ENCODE data around the gene AOC2.
"Not testable (repeated sequence)": the region's sequence is repeated elsewhere in the genome, so short reads cannot be mapped to it uniquely, and the experiment has no call there.

The AOC2 gene

DNA sequence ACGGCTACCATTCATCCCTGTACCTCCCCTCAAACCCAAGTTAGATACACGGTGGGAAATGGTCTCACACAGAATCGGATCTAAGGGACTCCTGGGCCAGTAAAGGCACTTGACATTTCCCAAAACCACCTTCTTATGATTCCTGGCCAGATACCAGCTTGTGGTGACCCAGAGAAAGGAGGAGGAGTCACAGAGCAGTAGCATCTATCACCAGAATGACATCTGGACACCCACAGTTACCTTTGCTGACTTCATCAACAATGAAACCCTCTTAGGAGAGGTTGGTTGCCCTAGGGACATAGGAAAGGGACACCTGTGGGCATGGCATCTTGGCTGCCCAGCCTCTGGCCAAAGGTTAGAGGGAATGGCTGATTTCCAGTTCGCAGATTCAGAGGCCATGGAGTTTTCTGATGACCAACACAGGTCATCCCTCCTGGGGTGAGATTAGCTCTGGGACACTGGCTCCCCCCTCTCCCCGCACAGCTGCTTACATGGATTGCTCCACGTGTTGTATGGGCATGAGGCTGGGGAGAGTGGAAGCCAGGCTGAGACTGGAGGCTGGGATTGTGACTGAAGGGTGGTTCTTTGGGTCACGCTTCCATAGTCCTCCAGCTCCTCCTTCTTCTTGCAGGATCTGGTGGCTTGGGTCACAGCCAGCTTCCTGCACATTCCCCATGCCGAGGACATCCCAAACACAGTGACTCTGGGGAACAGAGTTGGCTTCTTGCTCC is 5.2 kb downstream of the AOC2 start:
- H3K27me3 ChIP-seq (ENCODE audit: insufficient read depth, low read length, poor library complexity) = no peaks in the 10 kb centered on the region
- no peak overlapping the region for H3K4me2 ChIP-seq (ENCODE audit: low read length)
- H3K36me3 ChIP-seq (ENCODE audit: control insufficient read depth, insufficient read depth, low read length) = peaks cover 3% of the 10 kb centered on the region
- no peak overlapping the region for H3K4ac ChIP-seq (ENCODE audit: low read depth, low read length)
- no peak overlapping the region for H2BK15ac ChIP-seq (replicated peaks; ENCODE audit: low read depth)
- no peaks in the 10 kb centered on the region for H3K79me2 ChIP-seq (ENCODE audit: control insufficient read depth, insufficient read depth, low read length)
- H3K27ac ChIP-seq (ENCODE audit: low read depth, low read length) = no peak overlapping the region
- no peak overlapping the region for H2BK120ac ChIP-seq (ENCODE audit: low read depth, low read length)
- DNase-seq = no peak
- H2AK5ac ChIP-seq (ENCODE audit: low read length) = no peak overlapping the region
- no peak overlapping the region for H3K56ac ChIP-seq (ENCODE audit: low read length)
- H3K4me1 ChIP-seq (ENCODE audit: control insufficient read depth, low read depth, low read length) = no peaks in the 10 kb centered on the region
- H4K5ac ChIP-seq (ENCODE audit: low read length) = no peak overlapping the region
- no peak overlapping the region for H3K18ac ChIP-seq (ENCODE audit: low read length)
- no peak overlapping the region for H3K23ac ChIP-seq (ENCODE audit: low read length)
- no peak overlapping the region for H4K8ac ChIP-seq (ENCODE audit: low read depth, low read length)
- no peaks in the 10 kb centered on the region for H3K79me1 ChIP-seq (ENCODE audit: low read length)
- H2BK5ac ChIP-seq (ENCODE audit: low read length) = no peak overlapping the region
- no peak overlapping the region for H3K9ac ChIP-seq (ENCODE audit: low read length)
- no peak overlapping the region for H3K4me3 ChIP-seq (ENCODE audit: low read length)
- WGBS (ENCODE audit: extremely low coverage, insufficient coverage, low lambda C conversion rate) = no CpG with 5 or more reads among the region's 8 CpGs

DNA sequence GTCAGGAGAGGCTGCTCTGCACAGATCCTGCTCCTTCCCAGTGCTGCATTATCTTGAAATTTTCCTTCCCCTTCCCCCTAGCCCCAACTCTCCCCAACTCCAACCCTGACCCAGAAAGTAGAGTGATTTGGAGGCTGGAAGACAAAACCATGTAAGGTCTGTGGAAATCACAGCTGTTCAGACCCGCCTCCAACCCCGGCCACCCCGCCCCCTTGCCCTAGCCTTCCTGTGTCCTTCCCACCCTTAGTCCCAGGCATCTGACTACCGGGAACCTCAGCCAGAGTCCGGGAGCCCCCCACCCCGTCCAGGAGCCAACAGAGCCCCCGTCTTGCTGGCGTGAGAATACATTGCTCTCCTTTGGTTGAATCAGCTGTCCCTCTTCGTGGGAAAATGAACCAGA is 6.6 kb downstream of the AOC2 start, which contains the start of gene AOC3:
TSS of gene AOC3 (plus strand) at position 246 of the 400 bp plus-strand sequence. CDS start at position 391, 145 bp downstream.
- Histone ChIP-seq H3K27ac (ENCODE audit: low read depth, low read length) (no peak within 1 kb of the TSS), H3K4me3 (ENCODE audit: low read length) (no peak within 1 kb of the TSS), H4K8ac (ENCODE audit: low read depth, low read length) (no peak within 1 kb of the TSS), H3K4me1 (ENCODE audit: control insufficient read depth, low read depth, low read length) (no peaks in the 10 kb centered on the region), H3K9ac (ENCODE audit: low read length) (no peak within 1 kb of the TSS), H2BK5ac (ENCODE audit: low read length) (no peak within 1 kb of the TSS), H2BK120ac (ENCODE audit: low read depth, low read length) (no peak within 1 kb of the TSS), H3K4ac (ENCODE audit: low read depth, low read length) (no peak within 1 kb of the TSS), H3K4me2 (ENCODE audit: low read length) (no peak within 1 kb of the TSS), H3K27me3 (ENCODE audit: insufficient read depth, low read length, poor library complexity) (no peaks in the 10 kb centered on the region), H3K18ac (ENCODE audit: low read length) (no peak within 1 kb of the TSS), H3K36me3 (ENCODE audit: control insufficient read depth, insufficient read depth, low read length) (no peaks in the 10 kb centered on the region), H2AK5ac (ENCODE audit: low read length) (no peak within 1 kb of the TSS), H3K23ac (ENCODE audit: low read length) (no peak within 1 kb of the TSS), H3K79me2 (ENCODE audit: control insufficient read depth, insufficient read depth, low read length) (no peaks in the 10 kb centered on the region), H3K56ac (ENCODE audit: low read length) (no peak within 1 kb of the TSS), H2BK15ac (replicated peaks; ENCODE audit: low read depth) (no peak within 1 kb of the TSS), H3K79me1 (ENCODE audit: low read length) (no peaks in the 10 kb centered on the region), H4K5ac (ENCODE audit: low read length) (no peak within 1 kb of the TSS)
- no CpG with 5 or more reads among the region's 9 CpGs for WGBS (ENCODE audit: extremely low coverage, insufficient coverage, low lambda C conversion rate)
- DNase-seq = no peak

DNA sequence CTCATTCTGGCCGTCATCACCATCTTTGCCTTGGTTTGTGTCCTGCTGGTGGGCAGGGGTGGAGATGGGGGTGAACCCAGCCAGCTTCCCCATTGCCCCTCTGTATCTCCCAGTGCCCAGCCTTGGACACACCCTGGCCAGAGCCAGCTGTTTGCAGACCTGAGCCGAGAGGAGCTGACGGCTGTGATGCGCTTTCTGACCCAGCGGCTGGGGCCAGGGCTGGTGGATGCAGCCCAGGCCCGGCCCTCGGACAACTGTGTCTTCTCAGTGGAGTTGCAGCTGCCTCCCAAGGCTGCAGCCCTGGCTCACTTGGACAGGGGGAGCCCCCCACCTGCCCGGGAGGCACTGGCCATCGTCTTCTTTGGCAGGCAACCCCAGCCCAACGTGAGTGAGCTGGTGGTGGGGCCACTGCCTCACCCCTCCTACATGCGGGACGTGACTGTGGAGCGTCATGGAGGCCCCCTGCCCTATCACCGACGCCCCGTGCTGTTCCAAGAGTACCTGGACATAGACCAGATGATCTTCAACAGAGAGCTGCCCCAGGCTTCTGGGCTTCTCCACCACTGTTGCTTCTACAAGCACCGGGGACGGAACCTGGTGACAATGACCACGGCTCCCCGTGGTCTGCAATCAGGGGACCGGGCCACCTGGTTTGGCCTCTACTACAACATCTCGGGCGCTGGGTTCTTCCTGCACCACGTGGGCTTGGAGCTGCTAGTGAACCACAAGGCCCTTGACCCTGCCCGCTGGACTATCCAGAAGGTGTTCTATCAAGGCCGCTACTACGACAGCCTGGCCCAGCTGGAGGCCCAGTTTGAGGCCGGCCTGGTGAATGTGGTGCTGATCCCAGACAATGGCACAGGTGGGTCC is 7.2 kb downstream of the AOC2 start:
- H3K18ac ChIP-seq (ENCODE audit: low read length); H3K23ac ChIP-seq (ENCODE audit: low read length); H3K27me3 ChIP-seq (ENCODE audit: insufficient read depth, low read length, poor library complexity); H3K4ac ChIP-seq (ENCODE audit: low read depth, low read length); DNase-seq; H2AK5ac ChIP-seq (ENCODE audit: low read length); H3K4me2 ChIP-seq (ENCODE audit: low read length); H3K36me3 ChIP-seq (ENCODE audit: control insufficient read depth, insufficient read depth, low read length); H3K4me1 ChIP-seq (ENCODE audit: control insufficient read depth, low read depth, low read length); H3K79me2 ChIP-seq (ENCODE audit: control insufficient read depth, insufficient read depth, low read length); H2BK120ac ChIP-seq (ENCODE audit: low read depth, low read length); H3K4me3 ChIP-seq (ENCODE audit: low read length); H3K9ac ChIP-seq (ENCODE audit: low read length); H4K8ac ChIP-seq (ENCODE audit: low read depth, low read length); H2BK15ac ChIP-seq (replicated peaks; ENCODE audit: low read depth); H3K56ac ChIP-seq (ENCODE audit: low read length); H2BK5ac ChIP-seq (ENCODE audit: low read length); H4K5ac ChIP-seq (ENCODE audit: low read length); H3K79me1 ChIP-seq (ENCODE audit: low read length); H3K27ac ChIP-seq (ENCODE audit: low read depth, low read length): not testable (repeated sequence)
- no CpG with 5 or more reads among the region's 28 CpGs for WGBS (ENCODE audit: extremely low coverage, insufficient coverage, low lambda C conversion rate)

- Histone ChIP-seq H3K23ac (ENCODE audit: low read length) (no peak overlapping the region), H3K9ac (ENCODE audit: low read length) (no peak overlapping the region), H2BK120ac (ENCODE audit: low read depth, low read length) (no peak overlapping the region), H2BK15ac (replicated peaks; ENCODE audit: low read depth) (no peak overlapping the region), H3K79me1 (ENCODE audit: low read length) (no peaks in the 10 kb centered on the region), H3K79me2 (ENCODE audit: control insufficient read depth, insufficient read depth, low read length) (no peaks in the 10 kb centered on the region), H4K8ac (ENCODE audit: low read depth, low read length) (no peak overlapping the region), H3K56ac (ENCODE audit: low read length) (no peak overlapping the region), H3K4me3 (ENCODE audit: low read length) (no peak overlapping the region), H3K4ac (ENCODE audit: low read depth, low read length) (no peak overlapping the region), H3K27me3 (ENCODE audit: insufficient read depth, low read length, poor library complexity) (no peaks in the 10 kb centered on the region), H3K4me2 (ENCODE audit: low read length) (no peak overlapping the region), H3K36me3 (ENCODE audit: control insufficient read depth, insufficient read depth, low read length) (no peaks in the 10 kb centered on the region), H3K27ac (ENCODE audit: low read depth, low read length) (no peak overlapping the region), H2BK5ac (ENCODE audit: low read length) (no peak overlapping the region), H3K4me1 (ENCODE audit: control insufficient read depth, low read depth, low read length) (no peaks in the 10 kb centered on the region), H4K5ac (ENCODE audit: low read length) (no peak overlapping the region), H2AK5ac (ENCODE audit: low read length) (no peak overlapping the region), H3K18ac (ENCODE audit: low read length) (no peak overlapping the region)
- no CpG with 5 or more reads among the region's 15 CpGs for WGBS (ENCODE audit: extremely low coverage, insufficient coverage, low lambda C conversion rate)
- no peak for DNase-seq
Observed at GRCh38 chr17:42852351-42852750, 8.0 kb downstream of the AOC2 start.

GRCh38 chr17:42853004-42853403 is 8.6 kb downstream of the AOC2 start:
- H3K27ac ChIP-seq (ENCODE audit: low read depth, low read length) = no peak overlapping the region
- no peak overlapping the region for H2AK5ac ChIP-seq (ENCODE audit: low read length)
- H3K18ac ChIP-seq (ENCODE audit: low read length) = no peak overlapping the region
- no peak overlapping the region for H3K4me3 ChIP-seq (ENCODE audit: low read length)
- H3K36me3 ChIP-seq (ENCODE audit: control insufficient read depth, insufficient read depth, low read length) = no peaks in the 10 kb centered on the region
- no peaks in the 10 kb centered on the region for H3K79me1 ChIP-seq (ENCODE audit: low read length)
- DNase-seq = no peak
- no peak overlapping the region for H2BK15ac ChIP-seq (replicated peaks; ENCODE audit: low read depth)
- H3K4ac ChIP-seq (ENCODE audit: low read depth, low read length) = no peak overlapping the region
- no peak overlapping the region for H3K9ac ChIP-seq (ENCODE audit: low read length)
- H3K79me2 ChIP-seq (ENCODE audit: control insufficient read depth, insufficient read depth, low read length) = no peaks in the 10 kb centered on the region
- H3K23ac ChIP-seq (ENCODE audit: low read length) = no peak overlapping the region
- no peak overlapping the region for H4K5ac ChIP-seq (ENCODE audit: low read length)
- H2BK120ac ChIP-seq (ENCODE audit: low read depth, low read length) = no peak overlapping the region
- no peak overlapping the region for H4K8ac ChIP-seq (ENCODE audit: low read depth, low read length)
- H2BK5ac ChIP-seq (ENCODE audit: low read length) = no peak overlapping the region
- no CpG with 5 or more reads among the region's 4 CpGs for WGBS (ENCODE audit: extremely low coverage, insufficient coverage, low lambda C conversion rate)
- H3K4me1 ChIP-seq (ENCODE audit: control insufficient read depth, low read depth, low read length) = no peaks in the 10 kb centered on the region
- H3K27me3 ChIP-seq (ENCODE audit: insufficient read depth, low read length, poor library complexity) = no peaks in the 10 kb centered on the region
- H3K56ac ChIP-seq (ENCODE audit: low read length) = no peak overlapping the region
- H3K4me2 ChIP-seq (ENCODE audit: low read length) = no peak overlapping the region

Measured in mesendoderm (in vitro differentiated cells).